CD4-positive, alpha-beta T cell treated with Interleukin-17A for 1 hour (primary cell): ENCODE data around the gene FAM186B.
"Not testable (repeated sequence)": the region's sequence is repeated elsewhere in the genome, so short reads cannot be mapped to it uniquely, and the experiment has no call there.

Experiments
- DNase-seq: peaks from one replicate; pipeline ENCODE4 v3.0.0-alpha.2; 2020

FAM186B gene

GRCh38 chr12:49605539-49605938 lies at the start of gene FAM186B:
Gene FAM186B (minus strand): TSS chr12:49605639. CDS start chr12:49605477, 162 bp downstream.
- not testable (repeated sequence) for DNase-seq

DNA sequence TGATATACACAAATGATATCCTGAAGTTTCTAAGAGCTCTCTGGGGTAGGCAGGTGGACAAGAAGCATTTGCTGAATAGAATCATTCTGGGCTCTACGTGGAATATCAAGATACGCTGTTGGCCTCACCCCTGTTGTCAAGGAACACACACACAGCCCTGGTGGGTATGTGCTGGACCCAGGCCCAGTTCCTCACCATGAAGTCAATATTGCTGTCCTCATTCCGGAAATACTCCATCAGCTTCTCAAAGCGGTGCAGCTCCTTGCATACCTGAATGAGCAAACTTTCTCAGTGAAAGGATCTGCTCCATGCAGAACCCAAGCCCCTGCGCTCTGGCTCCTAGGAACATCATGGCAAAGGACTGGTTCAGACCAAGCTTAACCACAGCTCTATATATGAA lies 49.3 kb upstream of the FAM186B start:
- no peak for DNase-seq

- no peak for DNase-seq
Observed at GRCh38 chr12:49652921-49653520, 47.6 kb upstream of the FAM186B start.

- no peak for DNase-seq
Observed at GRCh38 chr12:49651855-49652254, 46.4 kb upstream of the FAM186B start.

GRCh38 chr12:49649892-49650291 lies 44.5 kb upstream of the FAM186B start:
- DNase-seq, result no peak

DNA sequence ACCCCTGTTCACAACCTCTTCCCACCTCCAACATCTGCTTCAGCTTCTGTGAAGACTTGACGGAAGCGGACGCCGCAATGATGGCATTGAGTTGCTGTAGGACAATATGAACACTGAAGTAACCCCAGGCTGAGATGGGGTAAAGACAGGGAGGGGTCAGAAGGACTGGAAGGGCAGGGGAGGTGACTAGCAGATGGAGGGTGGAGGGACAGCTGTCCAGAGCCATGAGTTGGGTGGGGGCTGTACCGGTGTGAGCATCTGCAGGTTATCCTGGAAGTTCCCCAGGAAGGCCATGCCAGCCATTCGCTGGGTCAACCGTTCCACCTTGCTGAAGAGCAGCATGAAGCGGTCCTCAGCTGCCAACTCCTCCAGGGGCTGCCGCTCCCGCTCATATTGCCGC lies 44.0 kb upstream of the FAM186B start:
- DNase-seq, result no peak

- no peak for DNase-seq
Observed at GRCh38 chr12:49648712-49649003, 43.2 kb upstream of the FAM186B start.

GRCh38 chr12:49647827-49648711 lies 42.6 kb upstream of the FAM186B start:
- no peak for DNase-seq

- no peak for DNase-seq
Observed at GRCh38 chr12:49646871-49647654, 41.6 kb upstream of the FAM186B start.

DNA sequence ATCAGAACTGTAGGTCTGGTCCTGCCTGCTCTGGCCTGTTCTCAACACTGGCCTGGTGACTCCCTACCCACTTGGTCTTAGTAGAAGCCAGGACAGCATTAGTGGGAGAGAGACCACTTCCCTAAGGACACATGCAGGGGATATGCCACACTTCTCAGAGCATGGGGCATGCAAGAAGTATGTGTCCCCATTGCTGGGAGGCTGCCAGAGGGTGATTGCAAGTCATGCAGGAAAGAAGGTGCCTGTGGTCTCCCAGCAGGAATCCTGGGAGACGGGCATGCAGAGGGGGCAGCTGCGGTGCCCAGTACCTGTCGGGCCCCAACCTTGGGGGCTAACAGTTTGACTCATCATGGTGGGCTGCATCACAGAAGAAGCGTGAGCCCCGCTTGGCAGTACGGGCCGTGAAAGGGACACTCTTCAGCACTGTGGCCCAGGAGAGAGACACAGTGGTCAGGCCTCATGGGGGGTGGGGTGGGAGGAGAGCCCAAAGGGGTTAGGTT lies 40.9 kb upstream of the FAM186B start:
- no peak for DNase-seq

DNA sequence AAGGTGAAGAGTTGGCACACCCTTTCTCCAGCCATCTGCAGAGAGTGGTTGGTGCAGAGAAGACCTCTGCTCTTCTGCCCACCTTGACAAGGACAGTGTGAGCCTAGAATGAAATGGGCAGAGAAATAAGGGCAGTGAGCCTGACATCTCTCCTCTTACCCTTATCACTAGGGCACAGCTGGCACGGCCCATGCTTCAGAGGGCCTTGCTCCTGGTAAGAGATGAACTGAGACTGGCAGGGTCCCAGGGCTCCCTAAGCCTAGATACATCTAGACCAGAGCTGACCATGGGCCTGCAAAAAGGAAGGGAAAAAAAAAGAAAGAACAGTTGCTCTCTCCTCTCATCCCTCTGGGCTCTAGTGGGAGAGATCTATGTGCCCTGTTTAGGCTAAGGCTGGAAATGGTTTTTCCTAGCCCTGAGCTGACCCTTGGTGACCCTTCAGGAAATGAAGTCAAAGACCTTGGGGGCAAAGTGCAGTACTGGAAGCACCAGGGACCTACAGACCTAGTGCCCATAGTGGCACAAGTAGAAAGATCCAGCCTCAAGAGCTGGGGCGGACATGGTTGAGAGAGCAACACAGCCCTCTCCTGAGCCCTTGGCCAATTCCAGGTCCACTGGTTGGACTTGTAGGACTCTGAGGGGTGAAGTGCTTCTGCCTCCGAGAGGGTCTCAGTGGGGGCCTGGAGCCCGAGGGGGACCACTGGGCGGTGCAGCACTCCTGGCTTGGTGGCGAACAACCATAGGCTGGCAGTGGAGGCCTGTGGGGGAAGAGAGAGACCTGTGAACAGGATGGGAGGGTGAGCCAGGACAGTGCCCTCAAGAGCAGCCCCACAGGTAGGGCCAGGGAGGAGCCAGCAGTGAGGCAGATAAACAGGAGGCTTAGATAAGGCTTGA lies 40.0 kb upstream of the FAM186B start:
- DNase-seq, result no peak

- DNase-seq, result peak; percentile 87
Observed at GRCh38 chr12:49644620-49644994, 39.2 kb upstream of the FAM186B start.

DNA sequence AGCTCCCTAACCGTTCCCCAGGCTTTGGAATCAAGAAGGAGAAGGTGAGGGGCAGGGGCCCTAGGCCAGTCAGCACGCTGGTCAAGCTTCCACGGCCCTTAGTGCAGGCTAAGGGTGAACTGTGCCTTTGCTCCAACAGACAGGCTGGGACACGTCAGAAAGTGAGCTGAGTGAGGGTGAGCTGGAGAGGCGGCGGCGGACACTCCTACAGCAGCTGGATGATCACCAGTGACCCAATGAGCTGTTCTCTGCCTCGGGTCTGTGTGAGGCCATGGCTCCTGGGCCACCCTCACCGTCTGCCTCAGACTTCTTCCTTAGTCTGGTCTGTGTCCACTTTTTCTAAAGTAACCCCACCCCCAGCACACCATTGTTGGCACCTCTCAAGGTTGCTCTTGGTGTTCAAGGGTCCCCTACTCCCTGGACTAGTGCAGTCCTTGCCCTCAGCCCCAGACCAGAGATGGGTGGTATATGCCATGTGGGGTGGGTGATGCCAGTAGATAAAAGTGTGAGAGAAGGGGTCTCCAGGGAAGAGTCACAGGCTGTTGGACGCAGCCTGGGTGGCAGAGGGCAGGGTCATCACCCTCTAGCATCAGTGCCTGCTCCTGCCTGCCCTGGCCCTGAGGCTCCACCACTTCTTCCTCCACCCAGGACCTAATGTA lies 38.7 kb upstream of the FAM186B start:
- DNase-seq, result no peak

DNA sequence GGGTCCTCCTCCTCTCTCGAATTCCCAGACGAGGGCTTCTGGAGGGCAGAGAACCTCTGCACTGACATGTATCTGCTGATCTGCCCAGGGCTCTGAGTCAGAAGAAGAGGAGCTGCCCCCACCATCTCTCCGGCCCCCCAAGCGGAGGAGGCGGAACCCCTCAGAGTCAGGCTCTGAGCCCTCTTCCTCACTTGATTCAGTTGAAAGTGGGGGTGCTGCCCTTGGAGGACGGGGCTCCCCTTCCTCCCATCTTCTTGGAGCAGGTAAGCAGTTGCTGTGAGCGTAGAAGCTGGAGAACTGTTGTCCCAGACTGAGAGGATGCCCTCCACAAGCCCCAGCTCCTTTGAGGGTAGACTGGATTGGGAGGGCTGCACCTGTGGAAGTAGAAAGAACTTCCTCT lies 37.7 kb upstream of the FAM186B start:
- DNase-seq, result no peak

GRCh38 chr12:49642370-49642802 lies 36.9 kb upstream of the FAM186B start:
- DNase-seq, result no peak

GRCh38 chr12:49641748-49642369 lies 36.4 kb upstream of the FAM186B start:
- no peak for DNase-seq

- peak; percentile 74 for DNase-seq
Observed at GRCh38 chr12:49636979-49637755, 31.7 kb upstream of the FAM186B start.

GRCh38 chr12:49636574-49636973 lies 31.1 kb upstream of the FAM186B start:
- DNase-seq, result no peak

DNA sequence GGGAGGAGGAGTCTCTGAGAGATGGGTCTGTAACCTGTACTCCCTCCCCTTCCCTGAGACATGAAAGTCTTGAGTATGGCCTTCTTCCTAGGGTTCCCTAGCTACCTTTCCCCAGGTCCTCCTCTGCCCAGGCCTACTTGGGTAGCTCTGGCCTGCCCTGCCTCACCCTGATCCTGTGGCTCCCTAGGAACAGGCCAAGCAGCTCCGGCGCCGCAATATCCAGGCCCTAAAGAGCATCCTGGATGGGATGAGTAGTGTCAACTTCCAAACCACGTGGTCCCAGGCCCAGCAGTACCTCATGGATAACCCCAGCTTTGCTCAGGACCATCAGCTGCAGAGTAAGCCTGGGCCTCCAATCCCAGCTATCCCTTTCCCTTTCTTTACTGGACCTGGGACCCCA lies 30.2 kb upstream of the FAM186B start:
- DNase-seq, result no peak

- no peak for DNase-seq
Observed at GRCh38 chr12:49635036-49635435, 29.6 kb upstream of the FAM186B start.
